Bronchial epithelial cell (primary cell): ENCODE results near the gene PLXNA1. TPM values are rescaled to one million over a fixed set of nuclear protein-coding genes. Genes with fewer than 3 reads are reported as not detected.

Experiments used
- DNase-seq: peaks from one replicate; pipeline ENCODE4 v3.0.0-alpha.2; 2010; ENCODE audit warnings: low read depth
- FAIRE-seq: peaks from 2 replicates; lab custom pipeline; 2011; peaks lifted over from hg19 to GRCh38; lab: Jason Lieb, UNC
- H3K27me3 ChIP-seq: 2 replicates; pipeline ENCODE4 v1.5.1; 2011; ENCODE audit warnings: low read length; ENCODE audit not compliant: control insufficient read depth, insufficient read depth
- H3K36me3 ChIP-seq: 2 replicates; pipeline ENCODE4 v1.5.1; 2011; ENCODE audit warnings: low read length; ENCODE audit not compliant: control insufficient read depth, insufficient read depth
- H3K4me3 ChIP-seq: 2 replicates; pipeline ENCODE4 v1.5.1; 2011; ENCODE audit warnings: mild to moderate bottlenecking, low read depth, low read length, control low read depth
- CTCF ChIP-seq: IDR thresholded peaks from 2 replicates; pipeline ENCODE4 v1.5.1; 2011; ENCODE audit warnings: mild to moderate bottlenecking, moderate library complexity, low read length, control low read depth, inconsistent platforms; ENCODE audit not compliant: insufficient read depth, severe bottlenecking
- total RNA-seq: library from RNA; depleted of rRNA; stranded (reverse); fragments of >200 nt; gene quantifications from 2 replicates; pipeline ENCODE4 v1.2.1, GENCODE V29; 2014

Gene PLXNA1
- total RNA-seq, 1 donor from 2014 or later = 53.4 TPM

- Histone ChIP-seq H3K36me3 (no peaks in the 10 kb centered on the region), H3K4me3 (no peak overlapping the region), H3K27me3 (no peaks in the 10 kb centered on the region)
- TF ChIP-seq CTCF = no peak
- DNase-seq (no peak), FAIRE-seq (peak; percentile 18)
Measured at GRCh38 chr3:126958638-126959085, 24.3 kb upstream of the PLXNA1 start.

DNA sequence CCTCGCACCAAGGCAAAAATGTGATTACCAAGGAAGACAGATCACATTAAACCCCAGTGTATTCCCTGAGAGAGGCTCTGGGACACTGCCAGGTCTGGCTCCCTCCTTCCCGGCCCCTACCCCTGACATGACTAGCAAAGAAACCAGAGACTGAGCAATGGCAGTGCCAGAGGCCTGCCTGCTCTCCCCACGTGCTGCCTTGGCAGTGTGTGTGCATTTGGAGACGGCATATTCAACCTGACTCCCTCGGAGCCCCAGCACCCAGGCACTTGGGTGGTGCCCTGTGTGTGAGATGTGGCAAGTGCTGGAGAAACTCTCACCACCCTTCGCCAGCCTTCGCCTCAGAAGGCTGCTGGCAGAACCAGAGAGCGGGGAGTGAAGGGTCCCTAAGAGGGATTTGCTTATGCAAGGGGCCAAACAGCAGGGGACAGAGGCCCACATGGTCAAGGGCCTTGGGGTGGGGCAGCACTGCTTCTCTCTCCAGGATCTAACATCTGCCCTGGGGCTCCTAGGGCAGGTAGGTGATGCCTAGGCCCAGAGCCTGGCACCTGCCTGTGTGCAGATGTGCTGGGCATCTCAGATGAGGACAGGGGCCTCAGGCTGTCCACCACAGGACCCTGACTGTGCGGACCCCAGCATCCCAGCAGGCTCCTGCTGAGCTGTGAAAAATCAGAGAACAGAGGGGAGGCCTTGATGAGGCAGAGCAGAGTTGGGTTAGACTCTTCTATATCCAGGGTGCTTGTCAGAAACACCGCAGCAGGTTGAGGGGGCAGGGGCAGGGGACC is 23.6 kb upstream of the PLXNA1 start:
- H3K36me3 ChIP-seq = no peaks in the 10 kb centered on the region
- DNase-seq (no peak), FAIRE-seq (no peak)
- no peak overlapping the region for H3K4me3 ChIP-seq
- no peak for TF ChIP-seq CTCF
- no peaks in the 10 kb centered on the region for H3K27me3 ChIP-seq

DNA sequence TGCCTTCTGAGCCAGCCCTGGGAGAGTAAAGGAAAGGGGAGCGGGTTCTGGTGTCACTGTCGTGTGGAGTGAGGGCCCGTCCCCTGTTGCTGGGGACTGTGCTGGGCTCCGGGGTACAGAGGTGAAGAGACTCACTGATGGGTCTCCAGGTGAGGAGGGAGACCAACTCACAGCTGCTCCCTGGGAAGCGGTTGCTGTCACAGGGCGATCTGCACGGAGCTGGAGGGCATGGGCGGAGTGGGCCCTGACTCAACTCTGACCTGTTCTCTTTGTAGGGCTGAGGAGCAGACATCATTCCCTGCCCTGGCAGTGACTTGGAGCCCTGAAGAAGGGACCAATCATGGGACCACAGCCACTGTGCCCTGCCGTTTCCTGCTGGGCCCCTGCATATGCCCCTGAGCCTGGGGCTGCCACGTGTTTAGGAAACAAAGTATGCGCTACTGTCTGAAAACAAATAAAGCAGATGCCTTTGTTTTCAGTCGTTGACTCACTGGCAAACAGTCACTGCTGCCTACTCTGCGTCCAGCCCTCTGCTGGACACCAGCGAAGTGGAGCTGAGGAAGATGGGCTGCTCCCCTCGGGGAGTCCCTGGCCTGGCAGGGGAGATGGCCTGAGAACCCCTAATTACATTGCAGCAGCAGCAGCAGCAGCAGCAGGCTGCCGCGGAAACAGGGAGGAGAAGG is 22.9 kb upstream of the PLXNA1 start:
- DNase-seq = peak; percentile 77
- TF ChIP-seq CTCF = peak; percentile 61
- Histone ChIP-seq H3K36me3 (no peaks in the 10 kb centered on the region), H3K27me3 (no peaks in the 10 kb centered on the region), H3K4me3 (no peak overlapping the region)
- peak; percentile 89 for FAIRE-seq

GRCh38 chr3:126960604-126960995 is 22.3 kb upstream of the PLXNA1 start:
- no peak for FAIRE-seq
- no peaks in the 10 kb centered on the region for H3K27me3 ChIP-seq
- no peak overlapping the region for H3K4me3 ChIP-seq
- no peak for TF ChIP-seq CTCF
- peak; percentile 10 for DNase-seq
- no peaks in the 10 kb centered on the region for H3K36me3 ChIP-seq

- peak; percentile 64 for FAIRE-seq
- TF ChIP-seq CTCF = no peak
- DNase-seq = peak; percentile 86
Measured at GRCh38 chr3:126961191-126961790, 21.6 kb upstream of the PLXNA1 start.

More at GRCh38 chr3:126961191-126961790, 21.6 kb upstream of the PLXNA1 start:
- Histone ChIP-seq H3K4me3 (no peak overlapping the region), H3K27me3 (no peaks in the 10 kb centered on the region), H3K36me3 (no peaks in the 10 kb centered on the region)
